ENCODE data around the gene ERICH3. TPM values are rescaled to one million over a fixed set of nuclear protein-coding genes. Genes with fewer than 3 reads are reported as not detected.
A peak's percentile ranks its signal among the peaks of the same experiment; 100 is the strongest.

ERICH3 gene
- total and polyA plus RNA-seq, 4 donors = 3.0 to 20.7 (median 11.2) TPM

GRCh38 chr1:74713849-74714248 lies 40.3 kb upstream of the ERICH3 start:
- no peak for TF ChIP-seq CTCF (IDR thresholded peaks at IDR 0.05; ENCODE audit: control extremely low read depth, extremely low read depth)
- no peak for ATAC-seq (ENCODE audit: insufficient read depth, low FRiP score)
- Histone ChIP-seq H3K27me3 (ENCODE audit: control insufficient read depth in 3 of 3, insufficient read depth in 3 of 3, low read length in 2 of 3) (no peaks in the 10 kb centered on the region), H3K9me3 (ENCODE audit: control insufficient read depth in 4 of 4, insufficient read depth in 3 of 4, low read length in 3 of 4) (no peaks in the 10 kb centered on the region), H3K36me3 (ENCODE audit: control insufficient read depth in 4 of 4, insufficient read depth in 4 of 4, low read length in 4 of 4) (peaks cover 7 to 30% (median 13%) of the 10 kb centered on the region in 4 donors), H3K9ac (ENCODE audit: insufficient read depth in 1 of 2, low read length in 2 of 2) (no peak overlapping the region), H3K27ac (ENCODE audit: low read depth in 1 of 2, low read length in 1 of 2) (no peak overlapping the region), H3K4me3 (no peak overlapping the region), H3K4me1 (ENCODE audit: control insufficient read depth in 5 of 5, insufficient read depth in 5 of 5, low read length in 5 of 5) (no peaks in the 10 kb centered on the region)
- DNase-seq = no peak
- 88 to 93% methylated on average over 3 of the region's 3 CpGs for WGBS, 2 donors

GRCh38 chr1:74712881-74713280 lies 39.3 kb upstream of the ERICH3 start:
- TF ChIP-seq CTCF (IDR thresholded peaks at IDR 0.05; ENCODE audit: control extremely low read depth, extremely low read depth) = no peak
- H3K36me3 ChIP-seq (ENCODE audit: control insufficient read depth in 4 of 4, insufficient read depth in 4 of 4, low read length in 4 of 4) = peaks cover 7 to 25% (median 9%) of the 10 kb centered on the region in 4 donors
- 56 to 73% methylated on average over 1 of the region's 1 CpG for WGBS, 2 donors

GRCh38 chr1:74703386-74704182 lies 30.0 kb upstream of the ERICH3 start:
- Histone ChIP-seq H3K9me3 (ENCODE audit: control insufficient read depth in 4 of 4, insufficient read depth in 3 of 4, low read length in 3 of 4) (no peaks in the 10 kb centered on the region), H3K27me3 (ENCODE audit: control insufficient read depth in 3 of 3, insufficient read depth in 3 of 3, low read length in 2 of 3) (no peaks in the 10 kb centered on the region), H3K4me1 (ENCODE audit: control insufficient read depth in 5 of 5, insufficient read depth in 5 of 5, low read length in 5 of 5) (no peaks in the 10 kb centered on the region), H3K4me3 (no peak overlapping the region), H3K9ac (ENCODE audit: insufficient read depth in 1 of 2, low read length in 2 of 2) (no peak overlapping the region), H3K27ac (ENCODE audit: low read depth in 1 of 2, low read length in 1 of 2) (no peak overlapping the region), H3K36me3 (ENCODE audit: control insufficient read depth in 4 of 4, insufficient read depth in 4 of 4, low read length in 4 of 4) (peaks cover 2 to 32% (median 22%) of the 10 kb centered on the region in 4 donors)
- no peak for TF ChIP-seq CTCF (IDR thresholded peaks at IDR 0.05; ENCODE audit: control extremely low read depth, extremely low read depth)
- peak in 2 of 3 donors; percentile 1 to 29 for DNase-seq
- 71 to 72% methylated on average over 6 of the region's 6 CpGs for WGBS, 2 donors
- ATAC-seq (ENCODE audit: insufficient read depth, low FRiP score) = no peak

More at GRCh38 chr1:74712881-74713280, 39.3 kb upstream of the ERICH3 start:
- Histone ChIP-seq H3K4me3 (no peak overlapping the region), H3K9ac (ENCODE audit: insufficient read depth in 1 of 2, low read length in 2 of 2) (no peak overlapping the region), H3K4me1 (ENCODE audit: control insufficient read depth in 5 of 5, insufficient read depth in 5 of 5, low read length in 5 of 5) (no peaks in the 10 kb centered on the region), H3K27me3 (ENCODE audit: control insufficient read depth in 3 of 3, insufficient read depth in 3 of 3, low read length in 2 of 3) (no peaks in the 10 kb centered on the region), H3K27ac (ENCODE audit: low read depth in 1 of 2, low read length in 1 of 2) (no peak overlapping the region), H3K9me3 (ENCODE audit: control insufficient read depth in 4 of 4, insufficient read depth in 3 of 4, low read length in 3 of 4) (no peaks in the 10 kb centered on the region)
- DNase-seq = no peak
- ATAC-seq (ENCODE audit: insufficient read depth, low FRiP score) = no peak
